BE2C (cell line): ENCODE results near the gene IL1RAPL2.

Source experiments
- DNase-seq: peaks from one replicate; pipeline ENCODE4 v3.0.0-alpha.2; 2020
- H3K27me3 ChIP-seq: fragments of 250-450 bp; sonication (Bioruptor Pico); 2 replicates; pipeline ENCODE4 v1.5.1; 2020; ENCODE audit warnings: mild to moderate bottlenecking
- H3K36me3 ChIP-seq: fragments of 250-450 bp; sonication (Bioruptor Pico); 2 replicates; pipeline ENCODE4 v1.5.1; 2020; ENCODE audit warnings: mild to moderate bottlenecking
- H3K4me1 ChIP-seq: fragments of 250-450 bp; sonication (Bioruptor Pico); 2 replicates; pipeline ENCODE4 v1.5.1; 2020
- H3K4me3 ChIP-seq: 2 replicates; pipeline ENCODE4 v1.5.1; 2011; ENCODE audit warnings: low read depth, low read length
- H3K9me3 ChIP-seq: fragments of 250-450 bp; sonication (Bioruptor Pico); 2 replicates; pipeline ENCODE4 v1.5.1; 2020
- TF ChIP-seq, protein P1 (sequence below): IDR thresholded peaks from 2 replicates; pipeline ENCODE4 v1.5.1; 2012; ENCODE audit warnings: mild to moderate bottlenecking, low read depth, low read length

The IL1RAPL2 gene

DNA sequence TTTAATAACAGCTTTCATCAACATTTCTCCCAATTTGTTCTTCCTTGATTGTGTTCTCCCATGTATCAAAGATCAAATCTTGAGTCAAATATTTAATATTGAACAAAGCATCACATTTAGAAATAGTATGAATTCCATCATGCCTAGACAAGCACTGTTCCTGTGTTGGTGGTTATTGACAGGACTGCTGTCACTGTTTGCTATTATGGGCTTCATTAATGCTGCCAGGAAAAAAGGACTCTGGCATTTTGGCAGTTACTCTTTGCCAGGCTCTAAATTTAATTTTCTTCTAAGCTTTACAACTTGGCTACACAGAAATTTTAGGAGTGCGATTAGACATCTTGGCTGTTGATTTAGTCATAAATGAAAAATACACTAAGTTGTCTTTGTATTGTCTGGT, 960.4 kb downstream of the IL1RAPL2 start:
- Histone ChIP-seq H3K4me3 (no peak overlapping the region), H3K4me1 (no peaks in the 10 kb centered on the region), H3K36me3 (no peaks in the 10 kb centered on the region), H3K27me3 (no peaks in the 10 kb centered on the region), H3K9me3 (no peaks in the 10 kb centered on the region)
- no peak for DNase-seq
- TF ChIP-seq, protein P1, sequence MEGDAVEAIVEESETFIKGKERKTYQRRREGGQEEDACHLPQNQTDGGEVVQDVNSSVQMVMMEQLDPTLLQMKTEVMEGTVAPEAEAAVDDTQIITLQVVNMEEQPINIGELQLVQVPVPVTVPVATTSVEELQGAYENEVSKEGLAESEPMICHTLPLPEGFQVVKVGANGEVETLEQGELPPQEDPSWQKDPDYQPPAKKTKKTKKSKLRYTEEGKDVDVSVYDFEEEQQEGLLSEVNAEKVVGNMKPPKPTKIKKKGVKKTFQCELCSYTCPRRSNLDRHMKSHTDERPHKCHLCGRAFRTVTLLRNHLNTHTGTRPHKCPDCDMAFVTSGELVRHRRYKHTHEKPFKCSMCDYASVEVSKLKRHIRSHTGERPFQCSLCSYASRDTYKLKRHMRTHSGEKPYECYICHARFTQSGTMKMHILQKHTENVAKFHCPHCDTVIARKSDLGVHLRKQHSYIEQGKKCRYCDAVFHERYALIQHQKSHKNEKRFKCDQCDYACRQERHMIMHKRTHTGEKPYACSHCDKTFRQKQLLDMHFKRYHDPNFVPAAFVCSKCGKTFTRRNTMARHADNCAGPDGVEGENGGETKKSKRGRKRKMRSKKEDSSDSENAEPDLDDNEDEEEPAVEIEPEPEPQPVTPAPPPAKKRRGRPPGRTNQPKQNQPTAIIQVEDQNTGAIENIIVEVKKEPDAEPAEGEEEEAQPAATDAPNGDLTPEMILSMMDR: no peak

- Histone ChIP-seq H3K4me1 (no peaks in the 10 kb centered on the region), H3K27me3 (no peaks in the 10 kb centered on the region), H3K4me3 (no peak overlapping the region), H3K36me3 (no peaks in the 10 kb centered on the region), H3K9me3 (no peaks in the 10 kb centered on the region)
- DNase-seq: no peak
- TF ChIP-seq, protein P1: no peak
These were observed 961.8 kb downstream of the IL1RAPL2 start for GRCh38 chrX:105527759-105528158.

- H3K9me3 ChIP-seq: no peaks in the 10 kb centered on the region
- no peaks in the 10 kb centered on the region for H3K4me1 ChIP-seq
- TF ChIP-seq, protein P1: no peak
- no peak for DNase-seq
- no peaks in the 10 kb centered on the region for H3K27me3 ChIP-seq
- H3K36me3 ChIP-seq: no peaks in the 10 kb centered on the region
- H3K4me3 ChIP-seq: no peak overlapping the region
These were observed 968.0 kb downstream of the IL1RAPL2 start for GRCh38 chrX:105533951-105534350.

DNA sequence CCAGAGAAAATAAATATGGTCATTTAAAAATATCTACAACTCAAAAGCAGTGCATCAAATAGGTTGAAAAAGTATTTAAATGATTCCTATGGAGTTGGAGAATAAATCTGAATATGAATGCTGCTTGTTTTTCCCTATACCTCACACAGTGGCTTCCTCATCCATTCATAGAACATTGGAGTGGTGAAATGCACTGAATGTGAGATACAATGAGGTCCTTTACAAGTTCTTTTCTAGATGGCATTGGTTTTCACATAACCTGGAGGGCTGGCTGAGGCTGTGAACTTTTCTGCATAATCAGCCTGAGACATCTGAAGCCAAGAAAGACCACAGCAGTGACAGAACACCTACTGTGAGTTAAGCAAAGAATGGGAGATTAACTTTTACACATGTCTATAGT, 977.3 kb downstream of the IL1RAPL2 start:
- H3K4me1 ChIP-seq: no peaks in the 10 kb centered on the region
- no peaks in the 10 kb centered on the region for H3K36me3 ChIP-seq
- H3K9me3 ChIP-seq: no peaks in the 10 kb centered on the region
- DNase-seq: no peak
- TF ChIP-seq, protein P1: no peak
- H3K4me3 ChIP-seq: no peak overlapping the region
- H3K27me3 ChIP-seq: no peaks in the 10 kb centered on the region

GRCh38 chrX:105550043-105550663, 984.2 kb downstream of the IL1RAPL2 start:
- Histone ChIP-seq H3K36me3 (no peaks in the 10 kb centered on the region), H3K4me1 (no peaks in the 10 kb centered on the region), H3K4me3 (no peak overlapping the region), H3K9me3 (no peaks in the 10 kb centered on the region), H3K27me3 (no peaks in the 10 kb centered on the region)
- TF ChIP-seq, protein P1: no peak
- DNase-seq: no peak

- no peaks in the 10 kb centered on the region for H3K9me3 ChIP-seq
- TF ChIP-seq, protein P1: no peak
- no peak overlapping the region for H3K4me3 ChIP-seq
- no peak for DNase-seq
- no peaks in the 10 kb centered on the region for H3K27me3 ChIP-seq
- H3K36me3 ChIP-seq: no peaks in the 10 kb centered on the region
- H3K4me1 ChIP-seq: no peaks in the 10 kb centered on the region
These were observed 986.4 kb downstream of the IL1RAPL2 start for GRCh38 chrX:105552395-105552794.
